SK-N-MC (cell line): ENCODE data around the gene HINT3.

Experiments
- EZH2 ChIP-seq: fragments of 200-600 bp; sonication (generic); IDR thresholded peaks from one replicate; pipeline ENCODE4 v1.6.1; 2017; ENCODE audit warnings: antibody characterized with exemption
- FOXP2 ChIP-seq: optimal IDR thresholded peaks from 2 replicates; pipeline ENCODE3; 2011; ENCODE audit warnings: mild to moderate bottlenecking, moderate library complexity; ENCODE audit not compliant: insufficient read depth; ENCODE audit errors: extremely low read length, control extremely low read depth
- POLR2AphosphoS5 ChIP-seq: IDR thresholded peaks from 2 replicates; pipeline ENCODE4 v1.6.1; 2012; ENCODE audit warnings: mild to moderate bottlenecking, low read depth, low read length, borderline replicate concordance

DNA sequence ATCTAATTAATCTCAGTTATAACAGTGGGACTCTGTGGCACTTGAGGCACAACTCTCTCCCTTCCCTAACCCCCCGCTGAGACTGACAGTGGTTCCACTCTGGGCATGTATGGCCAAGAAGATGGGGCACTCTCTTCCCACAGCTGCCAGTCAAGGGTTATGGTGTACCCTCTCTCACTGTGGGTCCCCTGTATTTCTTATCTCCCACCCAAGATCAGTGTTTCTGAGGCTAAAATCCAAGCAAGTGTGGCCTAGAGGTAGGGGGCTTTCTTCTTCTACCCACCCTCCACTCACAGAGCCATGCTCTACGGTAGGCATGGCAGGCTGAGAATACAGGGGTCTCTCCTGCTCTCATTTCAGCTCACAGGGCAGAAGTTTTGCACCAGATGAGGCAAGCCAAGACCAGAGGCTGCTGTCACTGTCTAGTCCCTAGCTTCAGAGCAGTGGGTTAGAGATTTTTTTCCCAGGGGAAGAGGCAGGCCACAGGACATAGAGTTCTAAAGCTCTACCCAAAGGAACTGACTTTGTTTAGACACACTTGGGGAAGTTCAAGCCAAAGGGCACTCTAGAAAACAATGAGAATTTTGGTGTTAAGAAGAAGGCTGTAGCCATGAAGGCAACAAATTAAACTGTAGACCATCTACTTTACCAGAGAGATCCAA lies 31.7 kb upstream of the HINT3 start:
- TF ChIP-seq POLR2AphosphoS5, result no peak
- no peak for TF ChIP-seq EZH2
- no peak for TF ChIP-seq FOXP2
